A549 (cell line): ENCODE data around the gene RANBP3. TPM values are rescaled to one million over a fixed set of nuclear protein-coding genes. Genes with fewer than 3 reads are reported as not detected.

Source experiments
- ATAC-seq, 2 experiments: fragments of 200-7000 bp in 1 of 2; fragments of >200 bp in 1 of 2; cut with Nextera tagmentation in 1 of 2; cut with Tn5 transposase in 1 of 2; 3 replicates each; pipeline versions ENCODE4 v1.8.0 to v1.9.1; 2018 to 2020; ENCODE audit warnings: mild to moderate bottlenecking in 1 of 2, moderate library complexity in 1 of 2
- CTCF ChIA-PET: fragments of 300-600 bp; sonication (Branson Sonifier 250); formaldehyde crosslinking; extraction: SDS; loops from one replicate; lab custom pipeline; 2021; ENCODE audit warnings: antibody characterized with exemption, inconsistent platforms; lab: Yijun Ruan, JAX
- POLR2A ChIA-PET: fragments of 350-600 bp; formaldehyde crosslinking; extraction: SDS; loops from one replicate; lab custom pipeline; 2021; ENCODE audit warnings: antibody characterized with exemption, inconsistent platforms; lab: Yijun Ruan, JAX
- DNase-seq, 2 experiments: peaks; one replicate each; pipeline versions ENCODE4 v3.0.0 to v3.0.0-alpha.2; 2011 to 2016; ENCODE audit warnings: low read depth in 1 of 2, low spot score in 1 of 2
- FAIRE-seq: peaks from 2 replicates; lab custom pipeline; 2011; peaks lifted over from hg19 to GRCh38; lab: Jason Lieb, UNC
- H3K27ac ChIP-seq, 2 experiments: fragments of >200 bp; sonication (Bioruptor Twin); formaldehyde crosslinking; 3 replicates each; pipeline ENCODE4 v1.5.1; 2016 to 2017
- H3K4me1 ChIP-seq: fragments of >200 bp; sonication (Bioruptor Twin); formaldehyde crosslinking; 3 replicates; pipeline ENCODE4 v1.6.1; 2016
- H3K4me2 ChIP-seq: fragments of >200 bp; sonication (Bioruptor Twin); formaldehyde crosslinking; 3 replicates; pipeline ENCODE4 v1.6.1; 2016
- H3K4me3 ChIP-seq: fragments of >200 bp; sonication (Bioruptor Twin); formaldehyde crosslinking; 3 replicates; pipeline ENCODE4 v1.5.1; 2016
- H3K9me3 ChIP-seq: fragments of >200 bp; sonication (Bioruptor Twin); formaldehyde crosslinking; 3 replicates; pipeline ENCODE4 v1.6.1; 2016
- BCL3 ChIP-seq: fragments of >200 bp; sonication (Bioruptor Twin); formaldehyde crosslinking; IDR thresholded peaks from 3 replicates; pipeline ENCODE4 v1.6.1; 2016
- BHLHE40 ChIP-seq: IDR thresholded peaks from 2 replicates; pipeline ENCODE4 v1.6.1; 2012; ENCODE audit warnings: low read depth, low read length, inconsistent platforms
- CBX2 ChIP-seq: fragments of 200-600 bp; sonication (generic); IDR thresholded peaks from 2 replicates; pipeline ENCODE4 v1.6.1; 2016; ENCODE audit warnings: low read depth, mild to moderate bottlenecking, borderline replicate concordance
- CBX8 ChIP-seq: fragments of 200-600 bp; sonication (generic); IDR thresholded peaks from 2 replicates; pipeline ENCODE4 v1.6.1; 2016
- ELK1 ChIP-seq: fragments of 150-350 bp; IDR thresholded peaks from 2 replicates; pipeline ENCODE4 v1.6.1; 2014; ENCODE audit warnings: low read depth, mild to moderate bottlenecking, low read length
- FOSB ChIP-seq: fragments of 250-450 bp; sonication (Bioruptor Pico); IDR thresholded peaks from 2 replicates; pipeline ENCODE4 v1.5.0; 2020; ENCODE audit warnings: mild to moderate bottlenecking, moderate library complexity
- FOXS1 ChIP-seq: fragments of 250-450 bp; sonication (Bioruptor Pico); IDR thresholded peaks from 2 replicates; pipeline ENCODE4 v1.5.0; 2020; ENCODE audit warnings: mild to moderate bottlenecking, moderate library complexity
- HEYL ChIP-seq: fragments of 250-450 bp; sonication (Bioruptor Pico); IDR thresholded peaks from 2 replicates; pipeline ENCODE4 v1.8.0; 2021; ENCODE audit warnings: mild to moderate bottlenecking, moderate library complexity
- HMGXB4 ChIP-seq: fragments of 250-450 bp; sonication (Bioruptor Pico); IDR thresholded peaks from 2 replicates; pipeline ENCODE4 v1.5.0; 2021; ENCODE audit warnings: mild to moderate bottlenecking, moderate library complexity, borderline replicate concordance
- HOXB13 ChIP-seq: fragments of 250-450 bp; sonication (Bioruptor Pico); IDR thresholded peaks from 2 replicates; pipeline ENCODE4 v1.5.0; 2020; ENCODE audit warnings: low read depth, mild to moderate bottlenecking, moderate library complexity
- HOXB5 ChIP-seq: fragments of 250-450 bp; sonication (Bioruptor Pico); IDR thresholded peaks from 2 replicates; pipeline ENCODE4 v1.5.0; 2020; ENCODE audit warnings: mild to moderate bottlenecking, moderate library complexity
- JUN ChIP-seq, 2 experiments: fragments of >200 bp; sonication (Bioruptor Twin); formaldehyde crosslinking; IDR thresholded peaks; 2 replicates in 1 of 2; 3 replicates in 1 of 2; pipeline ENCODE4 v1.6.1; 2016 to 2017
- MAX ChIP-seq: IDR thresholded peaks from 2 replicates; pipeline ENCODE4 v1.6.1; 2012
- MAZ ChIP-seq: fragments of 150-350 bp; IDR thresholded peaks from 2 replicates; pipeline ENCODE4 v1.6.1; 2014; ENCODE audit warnings: antibody characterized with exemption, low read depth, low read length, borderline replicate concordance
- NFE2L2 ChIP-seq: fragments of 150-350 bp; conservative IDR thresholded peaks from 2 replicates; pipeline ENCODE4 v1.6.1; 2014; ENCODE audit warnings: low read length
- NPAS2 ChIP-seq: fragments of 250-450 bp; sonication (Bioruptor Pico); IDR thresholded peaks from 2 replicates; pipeline ENCODE4 v1.8.0; 2022; ENCODE audit warnings: mild to moderate bottlenecking, moderate library complexity, borderline replicate concordance
- RFX5 ChIP-seq: fragments of 450-650 bp; IDR thresholded peaks from 2 replicates; pipeline ENCODE4 v1.7.1; 2014; ENCODE audit warnings: antibody characterized with exemption, mild to moderate bottlenecking, moderate library complexity
- SMC3 ChIP-seq: fragments of >200 bp; sonication (Bioruptor Twin); formaldehyde crosslinking; IDR thresholded peaks from 3 replicates; pipeline ENCODE4 v1.6.1; 2018; ENCODE audit warnings: inconsistent platforms
- SREBF2 ChIP-seq: fragments of 450-650 bp; IDR thresholded peaks from 2 replicates; pipeline ENCODE4 v1.6.1; 2014; ENCODE audit warnings: mild to moderate bottlenecking, moderate library complexity
- TP53 ChIP-seq: fragments of 250-450 bp; sonication (Bioruptor Pico); IDR thresholded peaks from 2 replicates; pipeline ENCODE4 v1.5.0; 2021; ENCODE audit warnings: mild to moderate bottlenecking, moderate library complexity
- ZC3H11A ChIP-seq: fragments of 450-650 bp; IDR thresholded peaks from 2 replicates; pipeline ENCODE4 v1.6.1; 2014; ENCODE audit warnings: antibody characterized with exemption, mild to moderate bottlenecking
- ZFP36 ChIP-seq: fragments of 450-650 bp; IDR thresholded peaks from 2 replicates; pipeline ENCODE4 v1.6.1; 2014; ENCODE audit warnings: borderline replicate concordance; ENCODE audit not compliant: partially characterized antibody
- ZNF302 ChIP-seq: fragments of 250-450 bp; sonication (Bioruptor Pico); IDR thresholded peaks from 2 replicates; pipeline ENCODE4 v1.9.0; 2021; ENCODE audit warnings: inconsistent platforms, mild to moderate bottlenecking, moderate library complexity
- ZSCAN20 ChIP-seq: fragments of 250-450 bp; sonication (Bioruptor Pico); IDR thresholded peaks from 2 replicates; pipeline ENCODE4 v1.8.0; 2022; ENCODE audit warnings: mild to moderate bottlenecking, moderate library complexity
- WGBS: methylation state at CpG from one replicate; pipeline ENCODE4 v1.1.6; 2017; ENCODE audit errors: missing lambda C conversion rate; 5-methylcytosine and 5-hydroxymethylcytosine counted together
- polyA plus RNA-seq, 4 experiments: library from polyadenylated mRNA; depleted of rRNA in 3 of 4; stranded (reverse); fragments of >200 nt; fragmentation: RNase III in 1 of 4; extraction: RNeasy Plus Mini Kit Qiagen cat#74134 plus additional on column Dnase treatment in 1 of 4; gene quantifications; 2 replicates in 3 of 4; 3 replicates in 1 of 4; pipeline ENCODE4 v1.2.3, GENCODE V29; 2011 to 2017
- TF ChIP-seq, protein P1 (sequence below): fragments of 450-650 bp; IDR thresholded peaks from 2 replicates; pipeline ENCODE4 v1.6.1; 2014; ENCODE audit warnings: antibody characterized with exemption

RANBP3 gene
- polyA plus RNA-seq, 2 of the 4 experiments (the other 2 are of a cell fraction): 39.2 to 53.5 TPM

GRCh38 chr19:5895409-5895808, 82.5 kb downstream of the RANBP3 start:
- ChIA-PET CTCF (interaction anchor here (1.3 kb wide), 1 partner anchor 91 kb away, joined by 8 read pairs; no protein-coding TSS in a partner anchor), POLR2A (no interaction called here)
- Histone ChIP-seq H3K4me1 (no peaks in the 10 kb centered on the region), H3K9me3 (no peaks in the 10 kb centered on the region), H3K4me2 (no peak overlapping the region), H3K27ac (no peak overlapping the region), H3K4me3 (no peak overlapping the region)
- FAIRE-seq (no peak), ATAC-seq (no peak), DNase-seq (no peak)
- TF ChIP-seq NPAS2 (CRISPR knock-in tag): no peak
- no peak for TF ChIP-seq SMC3
- no peak for TF ChIP-seq RFX5
- no peak for TF ChIP-seq SREBF2
- no peak for TF ChIP-seq BHLHE40
- TF ChIP-seq FOXS1: no peak
- no peak for TF ChIP-seq ZFP36
- TF ChIP-seq MAX: no peak
- no peak for TF ChIP-seq MAZ
- no peak for TF ChIP-seq ZSCAN20 (CRISPR knock-in tag)
- no peak for TF ChIP-seq HMGXB4
- TF ChIP-seq, protein P1, sequence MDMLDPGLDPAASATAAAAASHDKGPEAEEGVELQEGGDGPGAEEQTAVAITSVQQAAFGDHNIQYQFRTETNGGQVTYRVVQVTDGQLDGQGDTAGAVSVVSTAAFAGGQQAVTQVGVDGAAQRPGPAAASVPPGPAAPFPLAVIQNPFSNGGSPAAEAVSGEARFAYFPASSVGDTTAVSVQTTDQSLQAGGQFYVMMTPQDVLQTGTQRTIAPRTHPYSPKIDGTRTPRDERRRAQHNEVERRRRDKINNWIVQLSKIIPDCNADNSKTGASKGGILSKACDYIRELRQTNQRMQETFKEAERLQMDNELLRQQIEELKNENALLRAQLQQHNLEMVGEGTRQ: no peak
- TF ChIP-seq HOXB13 (CRISPR knock-in tag): no peak
- no peak for TF ChIP-seq CBX2
- TF ChIP-seq FOSB (CRISPR knock-in tag): no peak
- no peak for TF ChIP-seq TP53 (CRISPR knock-in tag)
- TF ChIP-seq CBX8: no peak
- no peak for TF ChIP-seq BCL3
- WGBS: 80% methylated on average over 2 of the region's 15 CpGs

DNA sequence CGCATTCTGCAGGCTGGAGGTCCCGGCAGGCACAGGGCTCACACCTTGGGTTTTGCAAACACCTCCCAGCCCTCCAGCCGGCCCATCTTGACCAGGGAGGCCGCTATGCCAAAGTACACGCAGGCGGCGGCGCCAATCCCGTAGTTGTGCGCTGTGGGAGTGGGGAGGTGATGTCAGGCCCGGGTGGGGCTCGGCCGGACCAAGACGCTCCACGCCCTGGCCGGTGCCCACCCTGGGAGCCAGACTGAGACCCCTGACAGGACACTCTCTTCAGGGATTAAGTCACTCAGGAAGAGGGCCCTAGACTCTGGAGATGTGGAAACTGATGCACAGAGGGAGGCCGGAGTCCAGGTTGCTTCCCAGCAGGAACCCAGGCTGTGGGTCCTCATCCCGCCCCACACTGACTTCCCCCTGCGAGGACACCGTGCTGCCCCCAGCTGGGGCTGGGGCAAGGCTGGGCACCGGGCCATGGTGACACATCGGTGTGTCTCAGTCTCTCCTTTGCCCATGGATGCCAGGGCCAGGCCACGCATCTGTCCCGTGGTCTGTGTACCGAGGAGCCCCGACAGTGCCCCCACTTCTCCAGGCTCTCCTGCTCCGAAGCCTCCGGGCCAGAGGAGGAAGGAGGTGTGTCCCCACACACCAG, 83.1 kb downstream of the RANBP3 start:
- Histone ChIP-seq H3K4me3 (no peak overlapping the region), H3K27ac (no peak overlapping the region), H3K4me2 (no peak overlapping the region), H3K4me1 (0 out of 3 replicates have a peak, but pooled peaks cover 3% of the 10 kb centered on the region)
- ChIA-PET CTCF (interaction anchor here (1.3 kb wide), 1 partner anchor 91 kb away, joined by 8 read pairs; no protein-coding TSS in a partner anchor), POLR2A (no interaction called here)
- DNase-seq: no peak
- WGBS: 92% methylated on average over 2 of the region's 28 CpGs
- TF ChIP-seq ELK1 (no peak), ZC3H11A (no peak), MAX (no peak), JUN (IDR thresholded peaks at IDR 0.05) (no peak), RFX5 (no peak), ZNF302 (CRISPR knock-in tag) (no peak), HOXB5 (CRISPR knock-in tag) (no peak), HEYL (CRISPR knock-in tag) (no peak), NFE2L2 (no peak), CBX8 (no peak)
- TF ChIP-seq, all 56 proteins: peak for 0
- ATAC-seq (no peak), FAIRE-seq (no peak)
- H3K9me3 ChIP-seq: no peaks in the 10 kb centered on the region
